ENCODE results near the gene METTL16.
A peak's percentile ranks its signal among the peaks of the same experiment; 100 is the strongest.

Gene METTL16

DNA sequence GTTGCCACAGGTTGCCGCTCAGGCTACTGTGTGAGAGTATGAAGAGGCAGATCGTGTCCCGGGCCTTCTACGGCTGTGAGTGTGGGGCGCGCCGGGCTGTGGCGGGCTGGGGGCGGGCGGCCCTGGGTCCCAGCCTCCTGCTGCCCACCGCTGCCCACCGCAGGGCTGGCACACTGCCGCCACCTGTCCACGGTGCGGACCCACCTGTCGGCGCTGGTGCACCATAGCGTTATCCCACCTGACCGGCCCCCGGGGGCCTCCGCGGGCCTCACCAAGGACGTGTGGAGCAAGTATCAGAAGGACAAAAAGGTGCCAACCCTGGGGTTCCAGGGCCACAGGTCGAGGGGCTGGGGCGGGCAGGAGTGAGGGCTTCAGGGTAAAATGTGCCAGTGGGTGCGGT is 139.5 kb downstream of the METTL16 start:
- no peak for DNase-seq (ENCODE audit: low read depth, low spot score)
- TF ChIP-seq, protein P1, sequence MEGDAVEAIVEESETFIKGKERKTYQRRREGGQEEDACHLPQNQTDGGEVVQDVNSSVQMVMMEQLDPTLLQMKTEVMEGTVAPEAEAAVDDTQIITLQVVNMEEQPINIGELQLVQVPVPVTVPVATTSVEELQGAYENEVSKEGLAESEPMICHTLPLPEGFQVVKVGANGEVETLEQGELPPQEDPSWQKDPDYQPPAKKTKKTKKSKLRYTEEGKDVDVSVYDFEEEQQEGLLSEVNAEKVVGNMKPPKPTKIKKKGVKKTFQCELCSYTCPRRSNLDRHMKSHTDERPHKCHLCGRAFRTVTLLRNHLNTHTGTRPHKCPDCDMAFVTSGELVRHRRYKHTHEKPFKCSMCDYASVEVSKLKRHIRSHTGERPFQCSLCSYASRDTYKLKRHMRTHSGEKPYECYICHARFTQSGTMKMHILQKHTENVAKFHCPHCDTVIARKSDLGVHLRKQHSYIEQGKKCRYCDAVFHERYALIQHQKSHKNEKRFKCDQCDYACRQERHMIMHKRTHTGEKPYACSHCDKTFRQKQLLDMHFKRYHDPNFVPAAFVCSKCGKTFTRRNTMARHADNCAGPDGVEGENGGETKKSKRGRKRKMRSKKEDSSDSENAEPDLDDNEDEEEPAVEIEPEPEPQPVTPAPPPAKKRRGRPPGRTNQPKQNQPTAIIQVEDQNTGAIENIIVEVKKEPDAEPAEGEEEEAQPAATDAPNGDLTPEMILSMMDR (IDR thresholded peaks at IDR 0.05; ENCODE audit: low read depth, low read length): no peak
- H3K4me3 ChIP-seq (ENCODE audit: low read depth, low read length): no peak overlapping the region
- in situ Hi-C loops (cut with HindIII; ENCODE audit: low sequenced_read_pairs): no loop called here

DNA sequence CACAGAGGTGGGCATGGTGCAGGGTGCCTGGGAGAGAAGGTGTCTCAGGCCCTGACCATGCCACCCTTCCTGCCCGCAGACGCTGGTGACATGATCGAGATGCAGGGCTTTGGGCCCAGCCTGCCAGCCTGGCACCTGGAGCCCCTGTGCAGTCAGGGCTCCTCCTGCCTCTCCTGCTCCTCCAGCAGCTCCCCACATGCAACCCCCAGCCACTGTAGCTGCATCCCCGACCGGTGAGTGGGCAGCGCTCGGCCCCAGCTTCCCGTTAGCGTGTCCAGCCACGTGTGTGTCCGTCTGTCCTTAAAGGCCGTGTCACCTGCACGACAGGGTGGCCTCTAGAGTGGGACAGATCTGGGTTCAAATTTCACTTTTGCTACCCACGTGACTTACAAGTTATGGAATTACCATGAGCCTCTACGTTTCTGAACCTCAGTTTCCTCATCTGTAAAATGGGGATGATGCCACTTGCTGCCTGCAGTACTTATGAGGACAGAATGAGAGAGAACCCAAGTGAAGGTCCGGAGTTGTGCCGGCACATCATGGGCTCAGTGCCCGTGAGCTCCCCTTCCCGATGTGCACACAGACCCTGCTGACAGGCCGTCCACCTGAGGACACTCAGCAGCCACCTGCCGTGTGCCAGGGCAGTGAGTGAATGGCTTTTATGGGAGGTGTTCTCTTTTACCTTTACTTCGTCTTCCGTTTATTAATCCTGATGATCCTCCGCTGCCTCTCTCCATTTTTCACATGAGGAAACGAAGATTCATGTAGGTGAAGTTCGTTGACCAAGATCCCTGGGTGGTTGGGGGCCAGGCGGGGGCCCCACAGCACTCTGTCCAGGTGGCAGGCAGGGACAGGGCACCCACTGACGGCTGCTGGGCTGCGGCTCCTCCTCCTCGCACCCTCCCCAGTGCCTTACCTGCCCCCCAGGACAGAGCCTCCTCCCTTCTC is 140.2 kb downstream of the METTL16 start:
- no peak for DNase-seq (ENCODE audit: low read depth, low spot score)
- H3K4me3 ChIP-seq (ENCODE audit: low read depth, low read length): no peak overlapping the region
- in situ Hi-C loops (cut with HindIII; ENCODE audit: low sequenced_read_pairs): no loop called here
- TF ChIP-seq, protein P1 (IDR thresholded peaks at IDR 0.05; ENCODE audit: low read depth, low read length): no peak

DNA sequence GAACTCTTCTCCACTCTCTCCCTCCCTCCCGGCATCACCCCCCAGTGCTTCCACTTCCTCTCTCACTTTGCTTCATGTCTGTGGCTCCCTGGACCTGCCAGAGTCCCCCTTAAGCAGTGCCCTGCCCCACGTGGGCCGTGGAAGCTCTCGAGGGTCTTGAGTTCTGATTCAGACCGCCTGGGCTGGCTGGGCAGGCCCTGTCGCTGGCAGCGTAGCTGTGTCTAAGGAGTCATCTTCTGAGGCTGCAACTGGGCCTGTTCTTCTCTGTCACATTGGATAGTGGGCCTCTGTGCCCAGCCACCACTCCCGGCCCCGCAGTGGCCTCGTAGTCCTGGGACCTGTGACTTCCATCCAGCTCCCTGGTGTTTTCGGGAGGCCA is 141.5 kb downstream of the METTL16 start:
- no peak overlapping the region for H3K4me3 ChIP-seq (ENCODE audit: low read depth, low read length)
- in situ Hi-C loops (cut with HindIII; ENCODE audit: low sequenced_read_pairs): no loop called here
- TF ChIP-seq, protein P1 (IDR thresholded peaks at IDR 0.05; ENCODE audit: low read depth, low read length): no peak
- DNase-seq (ENCODE audit: low read depth, low spot score): no peak

DNA sequence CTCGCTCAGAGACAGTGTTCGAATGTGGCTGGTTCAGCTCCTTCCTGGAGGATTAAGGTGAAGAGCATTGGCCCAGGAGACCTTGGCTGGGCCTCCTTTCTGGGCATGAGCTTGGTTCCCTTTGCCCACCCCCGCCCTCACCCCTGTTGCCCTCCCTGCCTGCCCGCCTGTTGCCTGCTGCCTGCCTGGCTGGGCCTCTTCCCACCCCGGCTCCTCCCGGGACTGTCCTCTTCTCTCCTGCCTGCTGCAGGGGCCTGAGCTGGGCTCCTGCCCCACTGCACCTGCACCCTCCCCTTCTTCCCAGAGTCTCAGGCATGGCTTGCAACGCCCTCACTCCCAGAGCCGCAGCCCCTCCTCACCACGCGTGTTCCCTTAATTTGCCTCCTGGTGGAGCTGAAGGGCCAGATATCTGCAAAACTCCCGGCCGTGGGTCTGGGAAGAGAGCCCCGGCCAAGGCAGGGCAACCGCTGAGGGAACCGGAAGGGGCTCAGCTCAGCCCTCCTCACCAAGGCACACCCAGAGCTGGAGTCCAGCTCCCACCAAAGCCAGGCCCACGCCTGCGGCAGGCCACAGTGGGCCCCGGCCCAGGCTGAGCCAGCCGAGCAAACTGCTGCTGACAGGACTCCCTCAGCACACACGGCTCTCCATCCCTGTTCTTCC is 142.0 kb downstream of the METTL16 start:
- DNase-seq (ENCODE audit: low read depth, low spot score): no peak
- in situ Hi-C loops (cut with HindIII; ENCODE audit: low sequenced_read_pairs): no loop called here
- no peak overlapping the region for H3K4me3 ChIP-seq (ENCODE audit: low read depth, low read length)
- TF ChIP-seq, protein P1 (IDR thresholded peaks at IDR 0.05; ENCODE audit: low read depth, low read length): peak; percentile 16

DNA sequence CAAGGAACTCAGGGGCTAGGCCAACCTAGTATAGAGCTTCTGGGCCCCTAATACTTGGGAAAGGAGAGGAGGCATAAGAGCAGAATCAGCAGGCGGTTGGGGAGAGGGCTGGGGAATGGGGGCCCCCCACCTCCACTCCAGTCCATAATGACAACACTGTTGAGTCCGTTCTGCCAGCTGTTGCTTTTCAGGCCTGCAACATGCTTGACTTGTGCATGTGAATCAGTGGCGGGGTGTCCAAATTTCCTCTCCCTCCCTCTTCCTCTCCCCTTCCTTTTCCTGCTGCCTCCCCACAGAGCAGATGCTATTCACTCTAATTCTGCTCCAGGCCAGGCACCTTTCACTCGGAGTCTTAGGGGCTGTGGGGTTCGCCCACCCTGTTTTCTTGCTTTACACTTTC is 142.6 kb downstream of the METTL16 start:
- in situ Hi-C loops (cut with HindIII; ENCODE audit: low sequenced_read_pairs): no loop called here
- no peak overlapping the region for H3K4me3 ChIP-seq (ENCODE audit: low read depth, low read length)
- TF ChIP-seq, protein P1 (IDR thresholded peaks at IDR 0.05; ENCODE audit: low read depth, low read length): no peak
- no peak for DNase-seq (ENCODE audit: low read depth, low spot score)

DNA sequence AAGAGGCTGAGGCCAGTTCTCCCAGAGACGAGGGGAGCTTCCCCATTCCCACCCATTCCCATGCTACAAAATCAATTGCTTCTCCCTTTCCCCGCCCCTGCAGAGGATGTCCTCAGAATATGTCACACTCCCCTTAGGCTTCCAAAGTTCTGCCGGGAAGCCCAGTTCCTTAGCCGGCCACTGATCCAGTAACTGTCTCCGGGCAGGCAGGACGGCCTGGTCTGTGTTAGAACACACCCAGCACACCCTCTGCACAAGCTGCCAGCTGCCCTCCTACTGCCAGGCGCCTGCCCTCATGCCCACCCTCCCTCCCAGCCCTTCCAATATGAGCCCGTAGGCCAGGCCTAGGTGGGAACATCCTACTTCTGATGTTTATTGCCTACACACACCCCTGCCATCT is 143.3 kb downstream of the METTL16 start:
- no peak overlapping the region for H3K4me3 ChIP-seq (ENCODE audit: low read depth, low read length)
- DNase-seq (ENCODE audit: low read depth, low spot score): no peak
- TF ChIP-seq, protein P1 (IDR thresholded peaks at IDR 0.05; ENCODE audit: low read depth, low read length): no peak
- in situ Hi-C loops (cut with HindIII; ENCODE audit: low sequenced_read_pairs): no loop called here
